ENCODE measurements around the gene NFKBIE. TPM values are rescaled to one million over a fixed set of nuclear protein-coding genes. Genes with fewer than 3 reads are reported as not detected.

The NFKBIE gene
- total and polyA plus RNA-seq, 9 of the 15 experiments (the other 6 are each of a cell fraction or from before 2014, with no cell fraction given) = 2.1 to 16.4 (median 11.7) TPM

DNA sequence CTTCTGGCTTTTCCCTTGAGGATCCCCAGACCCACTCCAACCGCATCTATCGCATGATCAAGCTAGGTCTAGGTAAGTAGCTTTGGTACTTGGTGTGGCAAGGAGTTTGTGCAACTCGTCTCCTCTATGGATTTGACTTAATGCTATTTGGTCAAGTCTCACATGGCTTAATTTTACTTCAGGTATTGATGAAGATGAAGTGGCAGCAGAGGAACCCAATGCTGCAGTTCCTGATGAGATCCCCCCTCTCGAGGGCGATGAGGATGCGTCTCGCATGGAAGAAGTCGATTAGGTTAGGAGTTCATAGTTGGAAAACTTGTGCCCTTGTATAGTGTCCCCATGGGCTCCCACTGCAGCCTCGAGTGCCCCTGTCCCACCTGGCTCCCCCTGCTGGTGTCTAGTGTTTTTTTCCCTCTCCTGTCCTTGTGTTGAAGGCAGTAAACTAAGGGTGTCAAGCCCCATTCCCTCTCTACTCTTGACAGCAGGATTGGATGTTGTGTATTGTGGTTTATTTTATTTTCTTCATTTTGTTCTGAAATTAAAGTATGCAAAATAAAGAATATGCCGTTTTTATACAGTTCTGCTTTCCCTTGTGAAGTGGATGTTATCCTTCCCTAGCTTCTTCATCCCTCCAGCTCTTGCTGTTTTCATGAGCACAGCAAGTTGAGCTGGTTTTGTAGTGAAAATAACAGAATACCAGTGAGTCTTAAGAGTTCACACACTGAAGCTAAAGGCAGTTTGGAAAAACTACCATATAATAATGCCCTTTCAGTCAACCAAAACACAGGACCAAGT is 11.8 kb downstream of the NFKBIE start (continued):
- TF ChIP-seq, protein P1, sequence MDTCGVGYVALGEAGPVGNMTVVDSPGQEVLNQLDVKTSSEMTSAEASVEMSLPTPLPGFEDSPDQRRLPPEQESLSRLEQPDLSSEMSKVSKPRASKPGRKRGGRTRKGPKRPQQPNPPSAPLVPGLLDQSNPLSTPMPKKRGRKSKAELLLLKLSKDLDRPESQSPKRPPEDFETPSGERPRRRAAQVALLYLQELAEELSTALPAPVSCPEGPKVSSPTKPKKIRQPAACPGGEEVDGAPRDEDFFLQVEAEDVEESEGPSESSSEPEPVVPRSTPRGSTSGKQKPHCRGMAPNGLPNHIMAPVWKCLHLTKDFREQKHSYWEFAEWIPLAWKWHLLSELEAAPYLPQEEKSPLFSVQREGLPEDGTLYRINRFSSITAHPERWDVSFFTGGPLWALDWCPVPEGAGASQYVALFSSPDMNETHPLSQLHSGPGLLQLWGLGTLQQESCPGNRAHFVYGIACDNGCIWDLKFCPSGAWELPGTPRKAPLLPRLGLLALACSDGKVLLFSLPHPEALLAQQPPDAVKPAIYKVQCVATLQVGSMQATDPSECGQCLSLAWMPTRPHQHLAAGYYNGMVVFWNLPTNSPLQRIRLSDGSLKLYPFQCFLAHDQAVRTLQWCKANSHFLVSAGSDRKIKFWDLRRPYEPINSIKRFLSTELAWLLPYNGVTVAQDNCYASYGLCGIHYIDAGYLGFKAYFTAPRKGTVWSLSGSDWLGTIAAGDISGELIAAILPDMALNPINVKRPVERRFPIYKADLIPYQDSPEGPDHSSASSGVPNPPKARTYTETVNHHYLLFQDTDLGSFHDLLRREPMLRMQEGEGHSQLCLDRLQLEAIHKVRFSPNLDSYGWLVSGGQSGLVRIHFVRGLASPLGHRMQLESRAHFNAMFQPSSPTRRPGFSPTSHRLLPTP (IDR thresholded peaks at IDR 0.05; ENCODE audit: borderline replicate concordance, extremely low read depth, insufficient read length) = no peak
- TF ChIP-seq CEBPB (tag; IDR thresholded peaks at IDR 0.05) (no peak), IFI16 (CRISPR knock-in tag; IDR thresholded peaks at IDR 0.05) (no peak), ELF2 (CRISPR knock-in tag; IDR thresholded peaks at IDR 0.05) (no peak), NCOA6 (IDR thresholded peaks at IDR 0.05) (no peak), FOXJ2 (tag; IDR thresholded peaks at IDR 0.05) (no peak), ZNF133 (CRISPR knock-in tag; IDR thresholded peaks at IDR 0.05) (no peak), ZC3H11A (IDR thresholded peaks at IDR 0.05; ENCODE audit: low read depth, low read length) (no peak), ZBTB8A (IDR thresholded peaks at IDR 0.05; ENCODE audit: partially characterized antibody) (no peak), HCFC1 (IDR thresholded peaks at IDR 0.05; ENCODE audit: low read depth, low read length) (no peak), MIER1 (IDR thresholded peaks at IDR 0.05; ENCODE audit: low read depth) (no peak)
- TF ChIP-seq, protein P2, sequence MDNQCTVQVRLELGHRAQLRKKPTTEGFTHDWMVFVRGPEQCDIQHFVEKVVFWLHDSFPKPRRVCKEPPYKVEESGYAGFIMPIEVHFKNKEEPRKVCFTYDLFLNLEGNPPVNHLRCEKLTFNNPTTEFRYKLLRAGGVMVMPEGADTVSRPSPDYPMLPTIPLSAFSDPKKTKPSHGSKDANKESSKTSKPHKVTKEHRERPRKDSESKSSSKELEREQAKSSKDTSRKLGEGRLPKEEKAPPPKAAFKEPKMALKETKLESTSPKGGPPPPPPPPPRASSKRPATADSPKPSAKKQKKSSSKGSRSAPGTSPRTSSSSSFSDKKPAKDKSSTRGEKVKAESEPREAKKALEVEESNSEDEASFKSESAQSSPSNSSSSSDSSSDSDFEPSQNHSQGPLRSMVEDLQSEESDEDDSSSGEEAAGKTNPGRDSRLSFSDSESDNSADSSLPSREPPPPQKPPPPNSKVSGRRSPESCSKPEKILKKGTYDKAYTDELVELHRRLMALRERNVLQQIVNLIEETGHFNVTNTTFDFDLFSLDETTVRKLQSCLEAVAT (IDR thresholded peaks at IDR 0.05) = peak in 1 of 2 experiments; percentile 43; a peak in 1 of 4 replicates
- TF ChIP-seq, protein P3, sequence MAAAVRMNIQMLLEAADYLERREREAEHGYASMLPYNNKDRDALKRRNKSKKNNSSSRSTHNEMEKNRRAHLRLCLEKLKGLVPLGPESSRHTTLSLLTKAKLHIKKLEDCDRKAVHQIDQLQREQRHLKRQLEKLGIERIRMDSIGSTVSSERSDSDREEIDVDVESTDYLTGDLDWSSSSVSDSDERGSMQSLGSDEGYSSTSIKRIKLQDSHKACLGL (CRISPR knock-in tag; IDR thresholded peaks at IDR 0.05; ENCODE audit: borderline replicate concordance, poor library complexity, severe bottlenecking) = no peak
- TF ChIP-seq, protein P4, sequence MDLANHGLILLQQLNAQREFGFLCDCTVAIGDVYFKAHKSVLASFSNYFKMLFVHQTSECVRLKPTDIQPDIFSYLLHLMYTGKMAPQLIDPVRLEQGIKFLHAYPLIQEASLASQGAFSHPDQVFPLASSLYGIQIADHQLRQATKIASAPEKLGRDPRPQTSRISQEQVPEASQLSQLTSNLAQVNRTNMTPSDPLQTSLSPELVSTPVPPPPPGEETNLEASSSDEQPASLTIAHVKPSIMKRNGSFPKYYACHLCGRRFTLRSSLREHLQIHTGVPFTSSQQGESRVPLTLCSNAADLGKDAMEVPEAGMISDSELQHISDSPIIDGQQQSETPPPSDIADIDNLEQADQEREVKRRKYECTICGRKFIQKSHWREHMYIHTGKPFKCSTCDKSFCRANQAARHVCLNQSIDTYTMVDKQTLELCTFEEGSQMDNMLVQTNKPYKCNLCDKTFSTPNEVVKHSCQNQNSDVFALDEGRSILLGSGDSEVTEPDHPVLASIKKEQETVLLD (IDR thresholded peaks at IDR 0.05) = no peak
